ENCODE data around the gene ANKRD36B.
"Not testable (repeated sequence)": the region's sequence is repeated elsewhere in the genome, so short reads cannot be mapped to it uniquely, and the experiment has no call there.

The ANKRD36B gene

GRCh38 chr2:97549058-97549457 lies 40.6 kb downstream of the ANKRD36B start:
- not testable (repeated sequence) for DNase-seq (ENCODE audit: low read depth)

GRCh38 chr2:97548536-97548935 lies 41.1 kb downstream of the ANKRD36B start:
- not testable (repeated sequence) for DNase-seq (ENCODE audit: low read depth)

GRCh38 chr2:97546711-97547110 lies 43.0 kb downstream of the ANKRD36B start:
- DNase-seq (ENCODE audit: low read depth) = no peak

- DNase-seq (ENCODE audit: low read depth) = not testable (repeated sequence)
Measured at GRCh38 chr2:97544911-97545310, 44.8 kb downstream of the ANKRD36B start.

GRCh38 chr2:97525904-97526303 lies 63.8 kb downstream of the ANKRD36B start:
- DNase-seq (ENCODE audit: low read depth) = not testable (repeated sequence)

GRCh38 chr2:97523816-97524215 lies 65.9 kb downstream of the ANKRD36B start:
- not testable (repeated sequence) for DNase-seq (ENCODE audit: low read depth)

GRCh38 chr2:97522916-97523555 lies 66.6 kb downstream of the ANKRD36B start:
- DNase-seq (ENCODE audit: low read depth) = not testable (repeated sequence)

GRCh38 chr2:97495651-97496050 lies 94.0 kb downstream of the ANKRD36B start:
- not testable (repeated sequence) for DNase-seq (ENCODE audit: low read depth)

GRCh38 chr2:97490141-97490540 lies 99.5 kb downstream of the ANKRD36B start:
- DNase-seq (ENCODE audit: low read depth) = not testable (repeated sequence)

Measured in stimulated activated CD8-positive, alpha-beta memory T cell treated with anti-CD3 and anti-CD28 coated beads, Interleukin-7, amount 100 ng/mL, for 24 hours (primary cell).